Measurements from ENCODE around the gene DNAJC16. TPM values are rescaled to one million over a fixed set of nuclear protein-coding genes. Genes with fewer than 3 reads are reported as not detected.
A peak's percentile ranks its signal among the peaks of the same experiment; 100 is the strongest.

The DNAJC16 gene
- total RNA-seq, 1 donor from 2014 or later, result 23.6 TPM

DNA sequence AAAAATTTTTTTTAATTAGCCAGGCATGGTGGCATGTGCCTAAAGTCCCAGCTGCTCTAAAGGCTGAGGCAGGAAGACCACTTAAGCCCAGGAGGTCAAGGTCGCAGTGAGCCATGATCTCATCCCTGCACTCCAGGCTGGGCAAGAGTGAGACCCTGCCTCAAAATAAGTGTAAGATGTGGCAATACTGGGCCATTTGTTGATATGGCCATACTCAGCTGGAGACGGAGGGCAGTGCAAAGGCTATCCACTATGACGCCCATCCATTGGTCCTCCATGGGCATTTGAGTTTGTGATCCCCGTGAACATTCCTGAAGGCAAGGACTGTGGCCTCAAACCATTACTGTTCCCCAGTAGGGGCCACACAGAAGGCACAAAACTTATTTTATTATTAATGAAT, 4.1 kb upstream of the DNAJC16 start:
- no peak for DNase-seq (ENCODE audit: low read depth, low spot score)
- TF ChIP-seq, protein P1, sequence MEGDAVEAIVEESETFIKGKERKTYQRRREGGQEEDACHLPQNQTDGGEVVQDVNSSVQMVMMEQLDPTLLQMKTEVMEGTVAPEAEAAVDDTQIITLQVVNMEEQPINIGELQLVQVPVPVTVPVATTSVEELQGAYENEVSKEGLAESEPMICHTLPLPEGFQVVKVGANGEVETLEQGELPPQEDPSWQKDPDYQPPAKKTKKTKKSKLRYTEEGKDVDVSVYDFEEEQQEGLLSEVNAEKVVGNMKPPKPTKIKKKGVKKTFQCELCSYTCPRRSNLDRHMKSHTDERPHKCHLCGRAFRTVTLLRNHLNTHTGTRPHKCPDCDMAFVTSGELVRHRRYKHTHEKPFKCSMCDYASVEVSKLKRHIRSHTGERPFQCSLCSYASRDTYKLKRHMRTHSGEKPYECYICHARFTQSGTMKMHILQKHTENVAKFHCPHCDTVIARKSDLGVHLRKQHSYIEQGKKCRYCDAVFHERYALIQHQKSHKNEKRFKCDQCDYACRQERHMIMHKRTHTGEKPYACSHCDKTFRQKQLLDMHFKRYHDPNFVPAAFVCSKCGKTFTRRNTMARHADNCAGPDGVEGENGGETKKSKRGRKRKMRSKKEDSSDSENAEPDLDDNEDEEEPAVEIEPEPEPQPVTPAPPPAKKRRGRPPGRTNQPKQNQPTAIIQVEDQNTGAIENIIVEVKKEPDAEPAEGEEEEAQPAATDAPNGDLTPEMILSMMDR (conservative IDR thresholded peaks at IDR 0.05), result no peak
- no peak overlapping the region for H3K27ac Mint-ChIP-seq (ENCODE audit: unreplicated experiment)

DNA sequence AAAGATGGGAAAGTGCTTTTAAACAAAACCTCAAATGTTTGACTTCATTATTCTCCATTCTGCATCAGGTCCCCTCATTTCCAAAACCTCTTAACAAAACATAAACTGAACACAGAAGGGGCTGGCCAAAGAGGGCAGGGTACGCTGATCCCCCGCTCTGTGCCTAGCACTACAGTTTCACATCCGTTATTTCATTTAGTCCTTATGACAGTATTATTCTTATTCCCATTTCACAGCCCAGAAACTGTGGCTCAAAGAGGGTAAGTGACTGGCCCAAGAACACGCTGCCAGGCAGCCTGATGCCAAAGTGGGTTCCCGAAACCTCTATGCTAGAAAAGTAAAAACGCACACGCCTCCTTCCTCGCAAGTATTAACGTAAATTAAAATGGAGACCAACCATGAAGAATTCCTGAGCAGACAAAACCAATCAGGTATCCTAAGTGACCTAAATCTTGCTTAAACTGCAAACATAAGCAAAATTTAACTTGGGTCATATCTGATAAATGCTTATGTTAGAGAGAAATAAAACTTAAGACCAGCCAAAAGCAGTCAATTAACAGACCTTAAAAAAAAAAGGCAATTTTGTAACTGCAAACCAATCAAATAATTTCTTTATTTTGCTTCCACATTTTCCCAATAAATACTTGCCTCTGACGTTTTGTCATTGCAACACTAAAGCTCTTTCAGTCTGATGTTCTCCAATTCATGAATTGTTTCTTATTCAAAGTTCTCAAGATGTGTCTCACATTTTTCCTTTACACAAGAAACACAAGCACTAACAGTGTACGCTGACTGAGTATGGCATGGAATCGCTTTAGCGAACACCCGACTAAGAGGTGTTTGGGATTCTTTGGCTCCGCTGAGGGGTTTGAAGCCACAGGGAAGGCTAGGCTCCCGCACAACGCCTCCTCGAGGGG, 3.3 kb upstream of the DNAJC16 start:
- no peaks in the 10 kb centered on the region for H3K9me3 Mint-ChIP-seq
- peak overlapping the region; percentile 98 for H3K27ac Mint-ChIP-seq (ENCODE audit: unreplicated experiment)
- peaks cover 44% of the 10 kb centered on the region for H3K4me1 Mint-ChIP-seq
- TF ChIP-seq, protein P1 (conservative IDR thresholded peaks at IDR 0.05), result no peak
- no peak for DNase-seq (ENCODE audit: low read depth, low spot score)
- no peaks in the 10 kb centered on the region for H3K27me3 Mint-ChIP-seq (ENCODE audit: low read depth)
- peak overlapping the region; percentile 91 for H3K4me3 Mint-ChIP-seq
- H3K36me3 Mint-ChIP-seq (ENCODE audit: low read depth), result no peaks in the 10 kb centered on the region

More for the DNA sequence above, 4.1 kb upstream of the DNAJC16 start:
- H3K27me3 Mint-ChIP-seq (ENCODE audit: low read depth), result no peaks in the 10 kb centered on the region
- H3K9me3 Mint-ChIP-seq, result no peaks in the 10 kb centered on the region
- H3K36me3 Mint-ChIP-seq (ENCODE audit: low read depth), result no peaks in the 10 kb centered on the region
- peaks cover 38% of the 10 kb centered on the region for H3K4me1 Mint-ChIP-seq
- peak overlapping the region; percentile 91 for H3K4me3 Mint-ChIP-seq

DNA sequence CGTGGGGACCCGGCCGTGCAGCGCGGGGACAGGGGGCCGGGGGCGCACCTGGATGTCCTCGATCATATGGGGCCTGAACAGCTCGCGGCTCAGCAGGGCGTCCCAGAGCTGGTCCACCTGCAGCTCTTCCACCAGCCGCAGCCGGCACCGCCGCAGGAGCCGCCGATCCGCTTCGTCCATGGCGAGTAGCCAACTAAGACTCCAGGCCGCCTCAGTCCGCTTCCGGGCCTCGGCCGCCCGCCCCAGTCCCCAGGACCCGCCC, 2.7 kb upstream of the DNAJC16 start, which contains the start of gene CASP9:
Gene CASP9 (minus strand): TSS at position 195 of the 262 bp plus-strand sequence. CDS start 15 bp downstream, at position 180.
- no peaks in the 10 kb centered on the region for H3K9me3 Mint-ChIP-seq
- no peak for DNase-seq (ENCODE audit: low read depth, low spot score)
- TF ChIP-seq, protein P1 (conservative IDR thresholded peaks at IDR 0.05), result no peak
- H3K27me3 Mint-ChIP-seq (ENCODE audit: low read depth), result no peaks in the 10 kb centered on the region
- H3K4me1 Mint-ChIP-seq, result peaks cover 49% of the 10 kb centered on the region
- peak within 1 kb of the TSS; percentile 100 for H3K27ac Mint-ChIP-seq (ENCODE audit: unreplicated experiment)
- no peaks in the 10 kb centered on the region for H3K36me3 Mint-ChIP-seq (ENCODE audit: low read depth)
- H3K4me3 Mint-ChIP-seq, result peak within 1 kb of the TSS; percentile 91

DNA sequence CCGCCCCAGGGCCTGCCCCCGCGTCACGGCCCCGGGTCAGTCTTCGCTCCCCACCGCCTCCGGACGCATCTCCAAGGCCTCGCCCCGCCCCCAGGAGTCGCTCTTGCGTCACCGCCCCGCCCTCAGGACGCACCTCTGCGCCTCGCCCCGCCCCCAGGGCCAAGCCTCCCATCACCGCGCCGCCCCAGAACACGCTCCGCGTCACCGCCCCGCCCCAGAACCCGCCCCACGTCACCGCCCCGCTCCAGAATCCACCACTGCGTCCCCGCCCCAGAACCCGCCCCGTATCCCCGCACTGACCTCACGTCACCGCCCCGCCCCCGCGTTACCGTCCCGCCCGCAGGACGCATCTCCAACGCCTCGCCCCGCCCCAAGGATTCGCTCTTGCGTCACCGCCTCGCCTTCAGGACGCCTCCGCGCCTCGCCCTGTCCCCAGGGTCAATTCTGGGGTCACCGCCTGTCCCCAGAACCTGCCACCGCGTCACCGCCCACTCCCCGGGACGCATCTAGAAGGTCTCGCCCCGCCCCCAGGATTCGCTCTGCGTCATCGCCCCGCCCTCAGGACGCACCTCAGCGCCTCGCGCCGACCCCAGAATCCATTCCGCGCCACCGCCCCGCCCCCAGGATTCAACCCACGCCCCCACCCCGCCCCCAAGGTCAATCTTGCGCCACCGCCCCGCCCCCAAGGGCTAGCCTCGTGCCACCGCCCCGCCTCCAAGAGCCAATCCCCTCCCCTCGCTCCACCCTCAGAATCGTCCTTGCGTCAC, 2.2 kb upstream of the DNAJC16 start:
- TF ChIP-seq, protein P1 (conservative IDR thresholded peaks at IDR 0.05), result no peak
- H3K4me3 Mint-ChIP-seq, result peak overlapping the region; percentile 91
- peak; percentile 99 for DNase-seq (ENCODE audit: low read depth, low spot score)
- peaks cover 49% of the 10 kb centered on the region for H3K4me1 Mint-ChIP-seq
- H3K27me3 Mint-ChIP-seq (ENCODE audit: low read depth), result no peaks in the 10 kb centered on the region
- no peaks in the 10 kb centered on the region for H3K9me3 Mint-ChIP-seq
- no peaks in the 10 kb centered on the region for H3K36me3 Mint-ChIP-seq (ENCODE audit: low read depth)
- H3K27ac Mint-ChIP-seq (ENCODE audit: unreplicated experiment), result peak overlapping the region; percentile 100

DNA sequence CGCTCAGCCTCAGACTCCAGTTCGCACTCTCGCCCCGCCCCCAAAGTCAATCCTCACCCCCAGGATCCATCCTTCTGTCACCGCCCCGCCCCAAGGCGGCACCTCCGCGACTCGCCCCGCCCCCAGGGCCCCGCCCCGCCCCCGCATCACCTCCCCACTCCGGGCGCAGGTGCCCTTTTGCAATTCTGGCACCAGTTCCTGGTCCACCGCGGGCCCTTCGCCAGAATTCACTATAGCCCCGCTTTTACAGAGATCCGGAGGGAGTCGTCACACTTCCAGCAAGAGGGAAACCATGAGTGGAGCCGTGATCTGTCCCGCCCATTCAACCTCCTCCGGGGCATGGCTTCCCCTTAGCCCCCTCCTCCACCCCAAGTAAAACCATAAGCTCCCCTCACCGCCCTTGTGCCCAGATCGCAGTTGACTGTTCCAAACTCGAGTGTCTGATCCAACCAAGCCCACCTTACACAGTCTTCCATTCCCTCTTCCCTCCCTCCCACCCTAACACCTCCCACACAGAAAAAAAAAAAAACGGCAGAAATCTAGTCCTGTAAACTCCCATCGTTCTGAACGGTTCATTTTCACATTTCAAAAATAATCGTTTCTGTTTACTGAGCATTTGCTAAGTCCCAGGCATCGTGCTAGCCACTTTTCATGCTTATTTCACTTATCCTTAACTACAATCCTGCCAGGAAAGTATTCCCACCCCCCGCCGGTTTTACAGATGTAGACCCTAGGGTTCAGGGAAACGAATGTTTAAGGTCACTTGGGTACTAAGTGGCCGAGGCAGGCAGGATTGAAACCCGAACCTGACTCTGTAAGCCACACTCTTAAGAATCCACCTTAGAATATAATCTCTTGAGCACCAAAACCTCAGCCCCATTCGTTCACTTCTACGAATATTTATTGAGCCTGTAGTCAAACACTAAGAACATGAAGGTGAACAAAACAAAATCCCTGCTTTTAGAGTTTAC, 1.3 kb upstream of the DNAJC16 start:
- Mint-ChIP-seq H3K27ac (ENCODE audit: unreplicated experiment) (peak overlapping the region; percentile 100), H3K36me3 (ENCODE audit: low read depth) (no peaks in the 10 kb centered on the region), H3K9me3 (no peaks in the 10 kb centered on the region), H3K4me3 (peak overlapping the region; percentile 91), H3K27me3 (ENCODE audit: low read depth) (no peaks in the 10 kb centered on the region), H3K4me1 (peaks cover 48% of the 10 kb centered on the region)
- no peak for DNase-seq (ENCODE audit: low read depth, low spot score)
- TF ChIP-seq, protein P1 (conservative IDR thresholded peaks at IDR 0.05), result no peak

Data from neural crest cell (in vitro differentiated cells).